H9 (cell line): Measurements from ENCODE around the gene CACNA2D4. TPM values are rescaled to one million over a fixed set of nuclear protein-coding genes. Genes with fewer than 3 reads are reported as not detected.

Experiments used
- DNase-seq: peaks from one replicate; pipeline ENCODE4 v3.0.0-alpha.2; 2017
- H2AFZ ChIP-seq: one replicate; pipeline ENCODE4 v1.6.1; 2013; ENCODE audit warnings: mild to moderate bottlenecking, low read length, control low read depth, moderate library complexity
- H2AK5ac ChIP-seq: 2 replicates; pipeline ENCODE4 v1.6.1; 2013; ENCODE audit warnings: low read length, control low read depth, mixed read lengths; ENCODE audit not compliant: insufficient read length
- H2BK120ac ChIP-seq: one replicate; pipeline ENCODE4 v1.6.1; 2013; ENCODE audit warnings: low read depth, mild to moderate bottlenecking, low read length, control low read depth, inconsistent platforms; ENCODE audit not compliant: poor library complexity, severe bottlenecking
- H2BK12ac ChIP-seq: 2 replicates; pipeline ENCODE4 v1.6.1; 2013; ENCODE audit warnings: low read length, control low read depth, mixed read lengths, low read depth; ENCODE audit not compliant: insufficient read length
- H2BK15ac ChIP-seq: 2 replicates; pipeline ENCODE4 v1.6.1; 2013; ENCODE audit warnings: low read depth, low read length, control low read depth
- H2BK20ac ChIP-seq: one replicate; pipeline ENCODE4 v1.6.1; 2013; ENCODE audit warnings: low read depth, mild to moderate bottlenecking, low read length, control low read depth, inconsistent platforms; ENCODE audit not compliant: poor library complexity, severe bottlenecking
- H2BK5ac ChIP-seq: 2 replicates; pipeline ENCODE4 v1.6.1; 2013; ENCODE audit warnings: low read length, control low read depth, mixed read lengths; ENCODE audit not compliant: insufficient read length
- H3K14ac ChIP-seq: 2 replicates; pipeline ENCODE4 v1.6.1; 2013; ENCODE audit warnings: low read length, control low read depth; ENCODE audit not compliant: insufficient read depth
- H3K18ac ChIP-seq: 2 replicates; pipeline ENCODE4 v1.6.1; 2013; ENCODE audit warnings: low read depth, mild to moderate bottlenecking, mixed read lengths, low read length, control low read depth; ENCODE audit not compliant: insufficient read length
- H3K23ac ChIP-seq: 2 replicates; pipeline ENCODE4 v1.6.1; 2013; ENCODE audit warnings: low read length, control low read depth, mixed read lengths, low read depth; ENCODE audit not compliant: insufficient read length
- H3K23me2 ChIP-seq: 2 replicates; pipeline ENCODE4 v1.6.1; 2013; ENCODE audit warnings: low read depth, mild to moderate bottlenecking, mixed read lengths, low read length, control low read depth; ENCODE audit not compliant: insufficient read length, poor library complexity, severe bottlenecking
- H3K27ac ChIP-seq: 2 replicates; pipeline ENCODE4 v1.5.1; 2013; ENCODE audit warnings: low read length, control low read depth, mixed read lengths, low read depth; ENCODE audit not compliant: insufficient read length
- H3K27me3 ChIP-seq: 2 replicates; pipeline ENCODE4 v1.6.1; 2013; ENCODE audit warnings: low read length, control low read depth, inconsistent platforms; ENCODE audit not compliant: insufficient read depth
- H3K4ac ChIP-seq: 2 replicates; pipeline ENCODE4 v1.6.1; 2013; ENCODE audit warnings: low read depth, mild to moderate bottlenecking, control low read depth, inconsistent platforms, low read length, moderate library complexity
- H3K4me1 ChIP-seq: 2 replicates; pipeline ENCODE4 v1.6.1; 2013; ENCODE audit warnings: low read length, control low read depth, inconsistent platforms; ENCODE audit not compliant: insufficient read depth
- H3K4me2 ChIP-seq: 2 replicates; pipeline ENCODE4 v1.6.1; 2013; ENCODE audit warnings: low read length, control low read depth, mixed read lengths; ENCODE audit not compliant: insufficient read length, insufficient read depth
- H3K56ac ChIP-seq: 2 replicates; pipeline ENCODE4 v1.6.1; 2013; ENCODE audit warnings: low read depth, mild to moderate bottlenecking, mixed read lengths, low read length, control low read depth; ENCODE audit not compliant: insufficient read length
- H3K79me1 ChIP-seq: 2 replicates; pipeline ENCODE4 v1.6.1; 2013; ENCODE audit warnings: low read depth, mild to moderate bottlenecking, moderate library complexity, low read length, control low read depth, inconsistent platforms; ENCODE audit not compliant: insufficient read depth, poor library complexity, severe bottlenecking
- H3K79me2 ChIP-seq: 2 replicates; pipeline ENCODE4 v1.6.1; 2013; ENCODE audit warnings: low read length, control low read depth, inconsistent platforms; ENCODE audit not compliant: insufficient read depth
- H3K9ac ChIP-seq: 2 replicates; pipeline ENCODE4 v1.6.1; 2013; ENCODE audit warnings: low read length, control low read depth, mixed read lengths; ENCODE audit not compliant: insufficient read length; ENCODE audit errors: extremely low read depth
- H3K9me3 ChIP-seq: one replicate; pipeline ENCODE4 v1.6.1; 2013; ENCODE audit warnings: low read depth, low read length, inconsistent platforms; ENCODE audit not compliant: control insufficient read depth
- H3T11ph ChIP-seq: one replicate; pipeline ENCODE4 v1.6.1; 2013; ENCODE audit warnings: mild to moderate bottlenecking, low read length, control low read depth, inconsistent platforms
- H4K20me1 ChIP-seq: one replicate; pipeline ENCODE4 v1.6.1; 2013; ENCODE audit not compliant: control insufficient read depth, insufficient read length, insufficient read depth
- H4K5ac ChIP-seq: 2 replicates; pipeline ENCODE4 v1.6.1; 2013; ENCODE audit warnings: low read depth, mild to moderate bottlenecking, mixed read lengths, low read length, control low read depth; ENCODE audit not compliant: insufficient read length
- H4K8ac ChIP-seq: replicated peaks from 2 replicates; pipeline ENCODE4 v1.6.1; 2013; ENCODE audit warnings: low read length, control low read depth, mixed read lengths, low read depth; ENCODE audit not compliant: insufficient read length
- H4K91ac ChIP-seq: 2 replicates; pipeline ENCODE4 v1.6.1; 2013; ENCODE audit warnings: low read depth, mild to moderate bottlenecking, moderate library complexity, mixed read lengths, low read length, control low read depth; ENCODE audit not compliant: insufficient read length
- H3K27ac Mint-ChIP-seq, 3 experiments: 2 replicates in 2 of 3; 3 replicates in 1 of 3; pipeline ENCODE4 v1.8.0; 2020 to 2021; ENCODE audit warnings: mixed read lengths in 3 of 3, mild to moderate bottlenecking in 1 of 3, moderate library complexity in 1 of 3
- H3K27me3 Mint-ChIP-seq: 2 replicates; pipeline ENCODE4 v1.8.0; 2021; ENCODE audit warnings: low read depth, mild to moderate bottlenecking, moderate library complexity, mixed read lengths
- H3K36me3 Mint-ChIP-seq, 3 experiments: 2 replicates in 2 of 3; 3 replicates in 1 of 3; pipeline ENCODE4 v1.8.0; 2020 to 2021; ENCODE audit warnings: low read depth in 3 of 3, mixed read lengths in 3 of 3; ENCODE audit not compliant: insufficient read depth in 1 of 3
- H3K4me1 Mint-ChIP-seq, 2 experiments: 2 replicates each; pipeline ENCODE4 v1.8.0; 2020; ENCODE audit warnings: mixed read lengths in 2 of 2
- H3K4me3 Mint-ChIP-seq, 2 experiments: 2 replicates in 1 of 2; 3 replicates in 1 of 2; pipeline ENCODE4 v1.8.0; 2020 to 2021; ENCODE audit warnings: mild to moderate bottlenecking in 2 of 2, mixed read lengths in 2 of 2, moderate library complexity in 1 of 2
- H3K9me3 Mint-ChIP-seq, 2 experiments: 2 replicates in 1 of 2; 3 replicates in 1 of 2; pipeline ENCODE4 v1.8.0; 2020; ENCODE audit warnings: mild to moderate bottlenecking in 2 of 2, mixed read lengths in 2 of 2, moderate library complexity in 1 of 2
- CTCF ChIP-seq: fragments of 200-600 bp; sonication (generic); conservative IDR thresholded peaks from 3 replicates; pipeline ENCODE4 v1.8.0; 2021; ENCODE audit warnings: antibody characterized with exemption, mild to moderate bottlenecking
- WGBS: extraction: QIAGEN DNeasy Blood & Tissue Kit; methylation state at CpG from one replicate; pipeline ENCODE4 v1.1.7; 2013; ENCODE audit warnings: missing lambda C conversion rate, low lambda C conversion rate, mixed read lengths; ENCODE audit not compliant: insufficient read length; ENCODE audit errors: extremely low coverage; 5-methylcytosine and 5-hydroxymethylcytosine counted together
- total RNA-seq: library from RNA; stranded (reverse); gene quantifications from 2 replicates; pipeline ENCODE4 v1.2.1, GENCODE V29; 2021

CACNA2D4 gene
- total RNA-seq, 1 experiment from 2014 or later: 0.79 TPM

- no peak overlapping the region for H3K23ac ChIP-seq
- H3K79me1 ChIP-seq: no peaks in the 10 kb centered on the region
- H3K18ac ChIP-seq: no peak overlapping the region
- no peak overlapping the region for H3K56ac ChIP-seq
- H2AK5ac ChIP-seq: no peak overlapping the region
- H3T11ph ChIP-seq: no peak overlapping the region
- H3K9ac ChIP-seq: no peak overlapping the region
- whole genome bisulfite sequencing: no CpG with 5 or more reads among the region's 5 CpGs
- H3K23me2 ChIP-seq: no peaks in the 10 kb centered on the region
- H4K91ac ChIP-seq: no peak overlapping the region
- H3K27ac ChIP-seq: no peak overlapping the region
- Mint-ChIP-seq H3K36me3 (no peaks in the 10 kb centered on the region), H3K4me1 (peaks cover 15 to 49% of the 10 kb centered on the region in 2 experiments), H3K9me3 (no peaks in the 10 kb centered on the region), H3K4me3 (no peak overlapping the region), H3K27ac (no peak overlapping the region), H3K27me3 (peaks cover 11% of the 10 kb centered on the region)
- no peak overlapping the region for H2BK12ac ChIP-seq
- no peak overlapping the region for H3K14ac ChIP-seq
- no peaks in the 10 kb centered on the region for H3K79me2 ChIP-seq
- TF ChIP-seq CTCF: no peak
- no peak overlapping the region for H2BK5ac ChIP-seq
- no peak overlapping the region for H4K8ac ChIP-seq
- no peak overlapping the region for H3K4me2 ChIP-seq
- H3K4ac ChIP-seq: no peak overlapping the region
- no peak overlapping the region for H2BK15ac ChIP-seq
- peaks cover 9% of the 10 kb centered on the region; the same call in 1 of the 2 replicates for H3K4me1 ChIP-seq
- H2AFZ ChIP-seq: no peak overlapping the region
- no peak for DNase-seq
- H3K27me3 ChIP-seq: no peaks in the 10 kb centered on the region
- no peaks in the 10 kb centered on the region for H3K9me3 ChIP-seq
- no peak overlapping the region for H4K5ac ChIP-seq
- H2BK20ac ChIP-seq: no peak overlapping the region
- no peak overlapping the region for H2BK120ac ChIP-seq
- no peaks in the 10 kb centered on the region for H4K20me1 ChIP-seq
Observed at GRCh38 chr12:1845886-1846285, 72.6 kb downstream of the CACNA2D4 start.
